HL-60 (cell line): ENCODE results near the gene WDR45B.

Experiments
- DNase-seq, 2 experiments: peaks; one replicate each; pipeline ENCODE4 v3.0.0-alpha.2; 2010 to 2020; ENCODE audit warnings: low read depth in 1 of 2, low spot score in 1 of 2
- H3K27ac ChIP-seq: fragments of 250-450 bp; sonication (Bioruptor Pico); replicated peaks from 2 replicates; pipeline ENCODE4 v1.5.1; 2020; ENCODE audit warnings: mild to moderate bottlenecking, moderate library complexity
- H3K27me3 ChIP-seq: fragments of 250-450 bp; sonication (Bioruptor Pico); 2 replicates; pipeline ENCODE4 v1.5.1; 2021; ENCODE audit warnings: mild to moderate bottlenecking, moderate library complexity; ENCODE audit not compliant: insufficient read depth, poor library complexity, severe bottlenecking
- H3K4me3 ChIP-seq: replicated peaks from 2 replicates; pipeline ENCODE4 v1.5.1; 2011; ENCODE audit warnings: mild to moderate bottlenecking, control low read depth, low read length; ENCODE audit not compliant: insufficient read depth
- CTCF ChIP-seq: IDR thresholded peaks from one replicate; pipeline ENCODE4 v1.5.1; 2011; ENCODE audit warnings: low read length, control low read depth, inconsistent platforms; ENCODE audit not compliant: insufficient read depth
- GABPA ChIP-seq: IDR thresholded peaks from 2 replicates; pipeline ENCODE4 v1.6.1; 2012; ENCODE audit warnings: low read depth
- POLR2AphosphoS5 ChIP-seq: IDR thresholded peaks from 2 replicates; pipeline ENCODE4 v1.6.1; 2012; ENCODE audit warnings: low read depth
- REST ChIP-seq: IDR thresholded peaks from 2 replicates; pipeline ENCODE4 v1.6.1; 2012; ENCODE audit warnings: low read depth; ENCODE audit not compliant: insufficient replicate concordance
- SPI1 ChIP-seq: IDR thresholded peaks from 2 replicates; pipeline ENCODE4 v1.6.1; 2012; ENCODE audit warnings: low read depth, mild to moderate bottlenecking, borderline replicate concordance

WDR45B gene

GRCh38 chr17:82667668-82668000, 19.4 kb upstream of the WDR45B start:
- TF ChIP-seq SPI1, result no peak
- no peak for TF ChIP-seq POLR2AphosphoS5
- no peak for TF ChIP-seq CTCF
- no peak for TF ChIP-seq REST
- no peak for TF ChIP-seq GABPA
- Histone ChIP-seq H3K4me3 (no peak overlapping the region), H3K27me3 (no peaks in the 10 kb centered on the region), H3K27ac (no peak overlapping the region)
- no peak for DNase-seq

GRCh38 chr17:82666931-82667667, 18.9 kb upstream of the WDR45B start:
- Histone ChIP-seq H3K27me3 (no peaks in the 10 kb centered on the region), H3K4me3 (no peak overlapping the region), H3K27ac (no peak overlapping the region)
- DNase-seq, result no peak
- TF ChIP-seq POLR2AphosphoS5 (no peak), SPI1 (no peak), REST (no peak), GABPA (no peak), CTCF (no peak)

GRCh38 chr17:82665891-82666290, 17.6 kb upstream of the WDR45B start:
- no peaks in the 10 kb centered on the region for H3K27me3 ChIP-seq
- no peak for TF ChIP-seq GABPA
- TF ChIP-seq POLR2AphosphoS5, result no peak
- no peak for TF ChIP-seq SPI1
- no peak for TF ChIP-seq REST
- TF ChIP-seq CTCF, result no peak
- no peak overlapping the region for H3K4me3 ChIP-seq
- no peak for DNase-seq
- H3K27ac ChIP-seq, result no peak overlapping the region
